PC-9 (cell line): ENCODE data around the gene ZNF469.

Experiments used
- CTCF ChIP-seq: fragments of 200-600 bp; sonication (generic); conservative IDR thresholded peaks from 2 replicates; pipeline ENCODE4 v1.6.1; 2017; ENCODE audit warnings: mixed run types, antibody characterized with exemption, mild to moderate bottlenecking, moderate library complexity
- EZH2 ChIP-seq: fragments of 200-600 bp; sonication (generic); IDR thresholded peaks from 2 replicates; pipeline ENCODE4 v1.8.0; 2017; ENCODE audit warnings: antibody characterized with exemption, low read depth

DNA sequence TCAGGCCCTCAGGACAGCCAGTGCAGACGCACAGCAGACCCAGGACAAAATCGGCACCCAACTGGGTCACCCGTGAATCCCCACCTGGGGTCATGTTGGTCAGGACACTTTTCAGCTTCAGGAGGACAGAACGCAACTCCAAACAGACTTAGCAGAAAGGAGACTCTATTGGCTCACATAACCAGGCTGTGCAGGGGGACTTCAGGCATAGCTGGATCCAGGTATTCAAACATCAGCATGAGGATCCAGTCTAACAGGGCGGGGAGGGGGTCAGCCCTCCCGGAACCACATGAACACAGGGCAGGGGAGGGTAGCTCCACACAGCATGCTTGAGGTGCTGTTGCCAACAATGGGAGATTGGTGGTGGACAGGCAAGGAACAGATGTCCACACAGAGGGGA lies 22.0 kb downstream of the ZNF469 start:
- TF ChIP-seq CTCF: no peak
- TF ChIP-seq EZH2: no peak
